SK-N-MC (cell line): ENCODE results near the gene AP3S1.
"Not testable (repeated sequence)": the region's sequence is repeated elsewhere in the genome, so short reads cannot be mapped to it uniquely, and the experiment has no call there.

Experiments used
- DNase-seq: peaks from one replicate; pipeline ENCODE4 v3.0.0-alpha.2; 2011; ENCODE audit warnings: low read depth, low spot score
- H3K27ac ChIP-seq: fragments of 200-600 bp; sonication (generic); 2 replicates; pipeline ENCODE4 v1.5.1; 2016; ENCODE audit warnings: mixed run types
- H3K36me3 ChIP-seq: fragments of 200-600 bp; sonication (generic); 2 replicates; pipeline ENCODE4 v1.6.1; 2017; ENCODE audit warnings: antibody characterized with exemption, low read length, mixed read lengths; ENCODE audit not compliant: insufficient read depth
- H3K4me3 ChIP-seq: fragments of 200-600 bp; sonication (generic); 2 replicates; pipeline ENCODE4 v1.5.1; 2016
- H3K9ac ChIP-seq: fragments of 200-600 bp; sonication (generic); 2 replicates; pipeline ENCODE4 v1.8.0; 2017; ENCODE audit warnings: mixed run types, mixed read lengths; ENCODE audit not compliant: insufficient read length
- H3K9me3 ChIP-seq: fragments of 200-600 bp; sonication (generic); 2 replicates; pipeline ENCODE4 v1.6.1; 2017; ENCODE audit warnings: low read depth, mild to moderate bottlenecking, antibody characterized with exemption, low read length, moderate library complexity, mixed read lengths
- EZH2 ChIP-seq: fragments of 200-600 bp; sonication (generic); IDR thresholded peaks from one replicate; pipeline ENCODE4 v1.6.1; 2017; ENCODE audit warnings: antibody characterized with exemption
- FOXP2 ChIP-seq: optimal IDR thresholded peaks from 2 replicates; pipeline ENCODE3; 2011; ENCODE audit warnings: mild to moderate bottlenecking, moderate library complexity; ENCODE audit not compliant: insufficient read depth; ENCODE audit errors: extremely low read length, control extremely low read depth
- POLR2AphosphoS5 ChIP-seq: IDR thresholded peaks from 2 replicates; pipeline ENCODE4 v1.6.1; 2012; ENCODE audit warnings: mild to moderate bottlenecking, low read depth, low read length, borderline replicate concordance

AP3S1 gene

DNA sequence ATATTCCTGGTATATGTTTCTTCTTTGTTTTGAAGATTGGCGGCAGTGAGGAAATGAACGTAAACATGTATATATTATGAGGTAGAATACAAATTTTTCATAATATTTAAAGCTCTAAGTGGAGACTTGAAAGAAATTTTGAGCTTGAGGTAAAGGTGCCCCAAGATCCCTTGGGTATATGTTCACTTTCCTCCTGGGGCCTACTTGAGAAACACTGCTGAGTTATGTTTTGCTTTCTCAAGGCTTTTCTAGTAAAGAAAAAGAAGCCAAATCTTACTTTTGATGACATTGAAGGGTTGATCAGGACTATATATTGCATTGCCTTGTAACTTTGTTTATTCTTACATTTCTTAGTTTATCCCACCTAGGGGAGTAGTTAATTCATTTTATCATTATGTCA is 30.7 kb downstream of the AP3S1 start:
- Histone ChIP-seq H3K4me3 (no peak overlapping the region), H3K36me3 (0 out of 2 replicates have a peak, but pooled peaks cover 2% of the 10 kb centered on the region), H3K9me3 (no peaks in the 10 kb centered on the region), H3K27ac (no peak overlapping the region), H3K9ac (no peak overlapping the region)
- no peak for DNase-seq
- TF ChIP-seq POLR2AphosphoS5: no peak
- TF ChIP-seq FOXP2: no peak
- no peak for TF ChIP-seq EZH2

DNA sequence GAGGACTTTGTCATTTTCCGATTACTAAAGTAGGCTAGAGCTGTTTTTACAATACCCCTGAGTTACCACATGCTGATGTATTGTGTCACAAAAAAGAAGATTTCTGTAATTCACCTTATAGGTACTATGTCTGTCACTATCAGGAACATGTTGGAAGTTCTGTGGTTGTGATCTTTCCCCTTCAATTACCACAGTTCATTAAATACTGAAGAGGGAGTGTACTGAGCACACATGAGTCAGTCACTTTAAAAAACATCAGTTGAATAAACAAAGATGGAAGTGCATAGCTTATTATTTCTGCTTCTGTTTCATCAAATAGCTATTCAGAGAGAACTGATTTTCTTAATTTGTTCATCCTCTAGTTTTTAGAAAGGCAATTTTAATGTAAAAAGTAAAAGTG is 31.7 kb downstream of the AP3S1 start:
- H3K4me3 ChIP-seq: no peak overlapping the region
- no peak for TF ChIP-seq POLR2AphosphoS5
- TF ChIP-seq FOXP2: no peak
- no peak for TF ChIP-seq EZH2
- 0 out of 2 replicates have a peak, but pooled peaks cover 2% of the 10 kb centered on the region for H3K36me3 ChIP-seq
- no peak overlapping the region for H3K27ac ChIP-seq
- no peaks in the 10 kb centered on the region for H3K9me3 ChIP-seq
- no peak overlapping the region for H3K9ac ChIP-seq
- DNase-seq: no peak

DNA sequence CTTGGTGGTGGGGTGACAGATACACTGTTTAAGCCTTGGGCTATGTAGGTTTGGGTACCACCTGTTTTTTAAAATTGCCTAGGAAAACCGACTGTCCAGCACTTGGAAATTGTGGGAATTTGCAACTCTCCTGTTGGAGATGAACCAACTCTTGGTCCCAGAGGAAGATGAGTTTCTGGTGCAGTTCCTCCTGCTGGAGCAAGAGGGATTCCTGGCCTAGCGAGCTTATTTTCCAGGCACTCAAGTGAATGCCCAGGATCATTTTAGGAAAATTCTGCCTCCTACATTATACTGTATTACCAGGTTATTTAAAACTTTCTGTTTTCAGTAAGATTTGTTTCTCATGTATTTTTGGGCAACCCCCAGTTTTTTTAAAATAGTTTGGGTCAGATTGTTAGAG is 33.7 kb downstream of the AP3S1 start:
- Histone ChIP-seq H3K9ac (no peak overlapping the region), H3K9me3 (no peaks in the 10 kb centered on the region), H3K36me3 (no peaks in the 10 kb centered on the region), H3K4me3 (no peak overlapping the region), H3K27ac (no peak overlapping the region)
- DNase-seq: no peak
- TF ChIP-seq EZH2: no peak
- TF ChIP-seq POLR2AphosphoS5: no peak
- no peak for TF ChIP-seq FOXP2

DNA sequence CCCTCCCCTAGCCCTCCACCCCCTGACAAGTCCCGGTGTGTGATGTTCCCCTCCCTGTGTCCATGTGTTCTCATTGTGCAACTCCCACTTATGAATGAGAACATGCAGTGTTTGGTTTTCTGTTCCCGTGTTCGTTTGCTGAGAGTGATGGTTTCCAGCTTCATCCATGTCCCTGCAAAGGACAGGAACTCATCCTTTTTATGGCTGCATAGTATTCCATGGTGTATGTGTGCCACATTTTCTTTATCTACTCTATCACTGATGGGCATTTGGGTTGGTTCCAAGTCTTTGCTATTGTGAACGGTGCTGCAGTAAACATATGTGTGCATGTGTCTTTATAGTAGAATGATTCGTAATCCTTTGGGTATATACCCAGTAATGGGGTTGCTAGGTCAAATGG is 35.6 kb downstream of the AP3S1 start:
- DNase-seq, H3K9me3 ChIP-seq, H3K36me3 ChIP-seq, H3K4me3 ChIP-seq, H3K27ac ChIP-seq, H3K9ac ChIP-seq: not testable (repeated sequence)

DNA sequence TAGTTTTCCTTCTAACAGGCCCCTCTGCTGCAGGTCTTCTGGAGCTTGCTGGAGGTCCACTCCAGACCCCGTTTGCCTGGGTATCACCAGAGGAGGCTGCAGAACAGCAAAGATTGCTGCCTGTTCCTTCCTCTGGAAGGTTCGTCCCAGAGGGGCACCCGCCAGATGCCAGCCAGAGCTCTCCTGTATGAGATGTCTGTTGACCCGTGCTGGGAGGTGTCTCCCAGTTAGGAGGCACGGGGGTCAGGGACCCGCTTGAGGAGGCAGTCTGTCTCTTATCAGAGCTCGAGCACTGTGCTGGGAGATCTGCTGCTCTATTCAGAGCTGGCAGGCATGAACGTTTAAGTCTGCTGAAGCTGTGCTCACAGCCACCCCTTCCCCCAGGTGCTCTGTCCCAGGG is 40.7 kb downstream of the AP3S1 start:
- not testable (repeated sequence) for H3K27ac ChIP-seq, H3K9ac ChIP-seq, H3K9me3 ChIP-seq, H3K36me3 ChIP-seq, H3K4me3 ChIP-seq, DNase-seq

DNA sequence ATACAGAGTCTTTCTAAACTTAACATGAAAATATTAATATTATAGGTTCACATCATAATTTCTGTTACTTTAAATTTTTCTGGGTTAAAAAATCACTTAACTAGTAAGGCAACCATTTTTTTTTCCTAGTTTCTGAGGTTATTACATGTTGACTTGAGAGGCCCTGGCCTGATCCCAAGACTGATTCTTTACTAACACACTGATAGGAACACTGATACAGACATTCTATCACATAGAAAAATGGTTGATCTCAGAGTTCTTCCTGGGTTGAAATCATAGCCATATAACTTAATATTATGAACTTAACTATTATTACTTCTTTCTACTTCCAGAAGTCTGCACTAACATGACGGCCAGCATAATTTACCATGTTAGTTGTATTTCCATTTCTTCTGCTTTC is 43.0 kb downstream of the AP3S1 start:
- Histone ChIP-seq H3K36me3 (no peaks in the 10 kb centered on the region), H3K9me3 (no peaks in the 10 kb centered on the region), H3K9ac (no peak overlapping the region), H3K4me3 (no peak overlapping the region), H3K27ac (no peak overlapping the region)
- no peak for DNase-seq
- TF ChIP-seq FOXP2 (no peak), EZH2 (no peak), POLR2AphosphoS5 (no peak)

DNA sequence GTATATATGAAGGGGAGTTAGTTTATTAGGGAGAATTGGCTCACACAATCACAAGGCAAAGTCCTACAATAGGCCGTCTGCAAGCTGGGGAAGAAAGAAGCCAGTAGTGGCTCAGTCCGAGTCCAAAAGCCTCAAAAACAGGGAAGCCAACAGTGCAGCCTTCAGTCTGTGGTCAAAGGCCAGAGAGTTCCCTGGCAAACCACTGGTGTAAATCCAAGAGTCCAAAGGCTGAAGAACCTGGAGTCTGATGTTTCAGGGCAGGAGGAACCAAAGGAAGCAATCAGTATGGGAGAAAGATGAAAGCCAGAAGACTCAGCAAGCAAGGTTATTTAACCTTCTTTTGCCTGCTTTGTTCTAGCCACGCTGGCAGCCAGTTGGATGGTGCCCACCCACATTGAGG is 43.5 kb downstream of the AP3S1 start:
- not testable (repeated sequence) for DNase-seq, H3K36me3 ChIP-seq, H3K4me3 ChIP-seq, H3K9ac ChIP-seq, H3K9me3 ChIP-seq, H3K27ac ChIP-seq

GRCh38 chr5:115888027-115888426 is 46.3 kb downstream of the AP3S1 start:
- H3K9ac ChIP-seq: no peak overlapping the region
- no peak overlapping the region for H3K4me3 ChIP-seq
- TF ChIP-seq FOXP2: no peak
- no peak overlapping the region for H3K27ac ChIP-seq
- no peaks in the 10 kb centered on the region for H3K36me3 ChIP-seq
- no peaks in the 10 kb centered on the region for H3K9me3 ChIP-seq
- no peak for DNase-seq

GRCh38 chr5:115892021-115892420 is 50.3 kb downstream of the AP3S1 start:
- Histone ChIP-seq H3K4me3 (no peak overlapping the region), H3K9me3 (no peaks in the 10 kb centered on the region), H3K9ac (no peak overlapping the region), H3K36me3 (no peaks in the 10 kb centered on the region), H3K27ac (no peak overlapping the region)
- TF ChIP-seq FOXP2 (no peak), POLR2AphosphoS5 (no peak), EZH2 (no peak)
- DNase-seq: no peak

DNA sequence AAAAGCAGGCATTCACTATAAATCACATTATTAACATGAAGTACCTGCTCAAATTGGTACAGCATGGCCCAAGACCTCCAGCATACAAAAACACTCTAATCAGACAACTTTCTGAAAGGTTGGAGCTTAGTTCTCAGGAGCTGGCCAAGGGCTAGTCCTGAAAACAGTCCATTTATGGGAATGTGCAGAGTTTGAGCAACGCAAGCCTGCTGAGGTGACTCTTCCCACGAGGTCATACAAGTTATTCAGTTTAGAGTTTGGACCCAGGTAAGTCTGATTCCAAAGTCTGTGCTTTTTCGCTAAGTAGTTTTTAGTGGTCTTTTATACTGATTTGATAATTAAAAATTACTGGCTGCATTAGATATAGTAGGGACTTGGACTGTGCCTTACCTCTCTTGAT is 52.6 kb downstream of the AP3S1 start:
- Histone ChIP-seq H3K4me3 (no peak overlapping the region), H3K27ac (no peak overlapping the region), H3K9me3 (no peaks in the 10 kb centered on the region), H3K9ac (no peak overlapping the region), H3K36me3 (no peaks in the 10 kb centered on the region)
- no peak for DNase-seq
- TF ChIP-seq FOXP2 (no peak), EZH2 (no peak), POLR2AphosphoS5 (no peak)
